ENCODE data around the gene RYK.

GRCh38 chr3:134276086-134276485, 25.4 kb upstream of the RYK start:
- no peak for TF ChIP-seq CTCF (IDR thresholded peaks at IDR 0.05)
- TF ChIP-seq, protein P1, sequence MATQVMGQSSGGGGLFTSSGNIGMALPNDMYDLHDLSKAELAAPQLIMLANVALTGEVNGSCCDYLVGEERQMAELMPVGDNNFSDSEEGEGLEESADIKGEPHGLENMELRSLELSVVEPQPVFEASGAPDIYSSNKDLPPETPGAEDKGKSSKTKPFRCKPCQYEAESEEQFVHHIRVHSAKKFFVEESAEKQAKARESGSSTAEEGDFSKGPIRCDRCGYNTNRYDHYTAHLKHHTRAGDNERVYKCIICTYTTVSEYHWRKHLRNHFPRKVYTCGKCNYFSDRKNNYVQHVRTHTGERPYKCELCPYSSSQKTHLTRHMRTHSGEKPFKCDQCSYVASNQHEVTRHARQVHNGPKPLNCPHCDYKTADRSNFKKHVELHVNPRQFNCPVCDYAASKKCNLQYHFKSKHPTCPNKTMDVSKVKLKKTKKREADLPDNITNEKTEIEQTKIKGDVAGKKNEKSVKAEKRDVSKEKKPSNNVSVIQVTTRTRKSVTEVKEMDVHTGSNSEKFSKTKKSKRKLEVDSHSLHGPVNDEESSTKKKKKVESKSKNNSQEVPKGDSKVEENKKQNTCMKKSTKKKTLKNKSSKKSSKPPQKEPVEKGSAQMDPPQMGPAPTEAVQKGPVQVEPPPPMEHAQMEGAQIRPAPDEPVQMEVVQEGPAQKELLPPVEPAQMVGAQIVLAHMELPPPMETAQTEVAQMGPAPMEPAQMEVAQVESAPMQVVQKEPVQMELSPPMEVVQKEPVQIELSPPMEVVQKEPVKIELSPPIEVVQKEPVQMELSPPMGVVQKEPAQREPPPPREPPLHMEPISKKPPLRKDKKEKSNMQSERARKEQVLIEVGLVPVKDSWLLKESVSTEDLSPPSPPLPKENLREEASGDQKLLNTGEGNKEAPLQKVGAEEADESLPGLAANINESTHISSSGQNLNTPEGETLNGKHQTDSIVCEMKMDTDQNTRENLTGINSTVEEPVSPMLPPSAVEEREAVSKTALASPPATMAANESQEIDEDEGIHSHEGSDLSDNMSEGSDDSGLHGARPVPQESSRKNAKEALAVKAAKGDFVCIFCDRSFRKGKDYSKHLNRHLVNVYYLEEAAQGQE (IDR thresholded peaks at IDR 0.05; ENCODE audit: low read depth, low read length), result no peak
- TF ChIP-seq, protein P2, sequence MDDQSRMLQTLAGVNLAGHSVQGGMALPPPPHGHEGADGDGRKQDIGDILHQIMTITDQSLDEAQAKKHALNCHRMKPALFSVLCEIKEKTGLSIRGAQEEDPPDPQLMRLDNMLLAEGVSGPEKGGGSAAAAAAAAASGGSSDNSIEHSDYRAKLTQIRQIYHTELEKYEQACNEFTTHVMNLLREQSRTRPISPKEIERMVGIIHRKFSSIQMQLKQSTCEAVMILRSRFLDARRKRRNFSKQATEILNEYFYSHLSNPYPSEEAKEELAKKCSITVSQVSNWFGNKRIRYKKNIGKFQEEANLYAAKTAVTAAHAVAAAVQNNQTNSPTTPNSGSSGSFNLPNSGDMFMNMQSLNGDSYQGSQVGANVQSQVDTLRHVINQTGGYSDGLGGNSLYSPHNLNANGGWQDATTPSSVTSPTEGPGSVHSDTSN (IDR thresholded peaks at IDR 0.05), result no peak
- no peak for TF ChIP-seq RAD21 (IDR thresholded peaks at IDR 0.05; ENCODE audit: low read length)
- no peak for TF ChIP-seq RFX5 (IDR thresholded peaks at IDR 0.05; ENCODE audit: low read length)
- TF ChIP-seq NFIC (IDR thresholded peaks at IDR 0.05; ENCODE audit: borderline replicate concordance), result no peak
- TF ChIP-seq FOXM1 (IDR thresholded peaks at IDR 0.05; ENCODE audit: low read depth), result no peak
- no peak for TF ChIP-seq EP300 (IDR thresholded peaks at IDR 0.05; ENCODE audit: borderline replicate concordance in 1 of 2, low read depth in 1 of 2, low read length in 1 of 2)
- TF ChIP-seq RXRA (IDR thresholded peaks at IDR 0.05; ENCODE audit: borderline replicate concordance, low read depth), result no peak
